Measurements from ENCODE around the gene C9orf40. TPM values are rescaled to one million over a fixed set of nuclear protein-coding genes. Genes with fewer than 3 reads are reported as not detected.

C9orf40 gene
- total and polyA plus RNA-seq, 2 donors: 4.3 to 5.5 TPM

- Histone ChIP-seq H3K4me1 (ENCODE audit: control insufficient read depth in 2 of 2, insufficient read depth in 2 of 2, low read length in 2 of 2) (no peaks in the 10 kb centered on the region), H3K27ac (ENCODE audit: low read depth in 1 of 2, low read length in 1 of 2) (no peak overlapping the region), H3K9me3 (ENCODE audit: control insufficient read depth in 2 of 2, insufficient read depth in 1 of 2, low read length in 1 of 2) (peaks cover 0 to 5% of the 10 kb centered on the region in 2 donors), H3K4me3 (ENCODE audit: low read length in 2 of 2) (no peak overlapping the region), H3K36me3 (ENCODE audit: control insufficient read depth in 2 of 2, insufficient read depth in 2 of 2, low read length in 1 of 2) (no peaks in the 10 kb centered on the region), H3K27me3 (ENCODE audit: control insufficient read depth in 2 of 2, insufficient read depth in 1 of 2, low read length in 1 of 2) (no peaks in the 10 kb centered on the region)
- no peak for DNase-seq (ENCODE audit: low read depth in 6 of 9, low spot score in 9 of 9)
- WGBS: 95% methylated on average over 4 of the region's 4 CpGs
Observed at GRCh38 chr9:74908665-74909064, 44.0 kb downstream of the C9orf40 start.

- Histone ChIP-seq H3K4me1 (ENCODE audit: control insufficient read depth in 2 of 2, insufficient read depth in 2 of 2, low read length in 2 of 2) (no peaks in the 10 kb centered on the region), H3K27ac (ENCODE audit: low read depth in 1 of 2, low read length in 1 of 2) (no peak overlapping the region), H3K9me3 (ENCODE audit: control insufficient read depth in 2 of 2, insufficient read depth in 1 of 2, low read length in 1 of 2) (no peaks in the 10 kb centered on the region), H3K27me3 (ENCODE audit: control insufficient read depth in 2 of 2, insufficient read depth in 1 of 2, low read length in 1 of 2) (no peaks in the 10 kb centered on the region), H3K4me3 (ENCODE audit: low read length in 2 of 2) (no peak overlapping the region), H3K36me3 (ENCODE audit: control insufficient read depth in 2 of 2, insufficient read depth in 2 of 2, low read length in 1 of 2) (no peaks in the 10 kb centered on the region)
- DNase-seq (ENCODE audit: low read depth in 6 of 9, low spot score in 9 of 9): no peak
- WGBS: 94% methylated on average over 3 of the region's 3 CpGs
Observed at GRCh38 chr9:74907085-74907484, 45.6 kb downstream of the C9orf40 start.

GRCh38 chr9:74901001-74901400 lies 51.7 kb downstream of the C9orf40 start:
- H3K4me3 ChIP-seq (ENCODE audit: low read length in 2 of 2): no peak overlapping the region
- no peaks in the 10 kb centered on the region for H3K36me3 ChIP-seq (ENCODE audit: control insufficient read depth in 2 of 2, insufficient read depth in 2 of 2, low read length in 1 of 2)

More at GRCh38 chr9:74901001-74901400, 51.7 kb downstream of the C9orf40 start:
- Histone ChIP-seq H3K9me3 (ENCODE audit: control insufficient read depth in 2 of 2, insufficient read depth in 1 of 2, low read length in 1 of 2) (no peaks in the 10 kb centered on the region), H3K27ac (ENCODE audit: low read depth in 1 of 2, low read length in 1 of 2) (no peak overlapping the region), H3K27me3 (ENCODE audit: control insufficient read depth in 2 of 2, insufficient read depth in 1 of 2, low read length in 1 of 2) (no peaks in the 10 kb centered on the region), H3K4me1 (ENCODE audit: control insufficient read depth in 2 of 2, insufficient read depth in 2 of 2, low read length in 2 of 2) (no peaks in the 10 kb centered on the region)
- no peak for DNase-seq (ENCODE audit: low read depth in 6 of 9, low spot score in 9 of 9)

Other genes starting within 250 kb of the C9orf40 start
- 0.47 TPM for gene TRPM6, start 65.0 kb downstream of the C9orf40 start, total RNA-seq
- 0.87 TPM for gene TRPM6, start 65.0 kb downstream of the C9orf40 start, polyA plus RNA-seq
- 20.7 TPM for gene CARNMT1, start 75.4 kb upstream of the C9orf40 start, total RNA-seq
- 11.7 TPM for gene CARNMT1, start 75.4 kb upstream of the C9orf40 start, polyA plus RNA-seq
- gene NMRK1, start 135.2 kb upstream of the C9orf40 start, total RNA-seq: 26.1 TPM
- 126 TPM for gene NMRK1, start 135.2 kb upstream of the C9orf40 start, polyA plus RNA-seq
- 54.8 TPM for gene OSTF1, start 135.6 kb upstream of the C9orf40 start, total RNA-seq
- 80.5 TPM for gene OSTF1, start 135.6 kb upstream of the C9orf40 start, polyA plus RNA-seq